GM19193 (cell line): ENCODE measurements around the gene DCAF11.
A peak's percentile ranks its signal among the peaks of the same experiment; 100 is the strongest.

Experiments
- POLR2A ChIP-seq: IDR thresholded peaks from 4 replicates; pipeline ENCODE4 v1.6.1; 2011; ENCODE audit not compliant: insufficient read depth, insufficient read length; ENCODE audit errors: extremely low read depth

DCAF11 gene

GRCh38 chr14:24117179-24117578 lies 2.6 kb downstream of the DCAF11 start:
- no peak for TF ChIP-seq POLR2A

- TF ChIP-seq POLR2A, result no peak
Measured at GRCh38 chr14:24119691-24120090, 5.1 kb downstream of the DCAF11 start.

GRCh38 chr14:24121210-24121609 lies 6.6 kb downstream of the DCAF11 start:
- no peak for TF ChIP-seq POLR2A

GRCh38 chr14:24122416-24122815 lies 7.8 kb downstream of the DCAF11 start:
- TF ChIP-seq POLR2A, result no peak

- no peak for TF ChIP-seq POLR2A
Measured at GRCh38 chr14:24122898-24123297, 8.3 kb downstream of the DCAF11 start.

- peak; percentile 16 for TF ChIP-seq POLR2A
Measured at GRCh38 chr14:24123424-24124417, 9.1 kb downstream of the DCAF11 start.

- TF ChIP-seq POLR2A, result no peak
Measured at GRCh38 chr14:24126939-24127338, 12.4 kb downstream of the DCAF11 start.

GRCh38 chr14:24127673-24128072 lies 13.1 kb downstream of the DCAF11 start:
- no peak for TF ChIP-seq POLR2A

- TF ChIP-seq POLR2A, result no peak
Measured at GRCh38 chr14:24129410-24129998, 14.9 kb downstream of the DCAF11 start.

GRCh38 chr14:24130380-24130716 lies 15.8 kb downstream of the DCAF11 start, which contains the start of gene FITM1:
Gene FITM1 (plus strand): TSS chr14:24130659. CDS start chr14:24131564, 905 bp downstream.
- TF ChIP-seq POLR2A, result no peak

- no peak for TF ChIP-seq POLR2A
Measured at GRCh38 chr14:24130717-24131548, 16.4 kb downstream of the DCAF11 start.

GRCh38 chr14:24131549-24131966 lies 17.0 kb downstream of the DCAF11 start:
- TF ChIP-seq POLR2A, result no peak

GRCh38 chr14:24132061-24132685 lies 17.6 kb downstream of the DCAF11 start:
- no peak for TF ChIP-seq POLR2A

- no peak for TF ChIP-seq POLR2A
Measured at GRCh38 chr14:24132976-24133375, 18.4 kb downstream of the DCAF11 start.

- TF ChIP-seq POLR2A, result no peak
Measured at GRCh38 chr14:24133735-24134134, 19.2 kb downstream of the DCAF11 start.
